Ascending aorta (tissue), 2 donors: Measurements from ENCODE around the gene KCNJ14. TPM values are rescaled to one million over a fixed set of nuclear protein-coding genes. Genes with fewer than 3 reads are reported as not detected.

Experiments used
- DNase-seq, 2 donors: peaks; one replicate each; pipeline ENCODE4 v3.0.0-alpha.2; 2019; ENCODE audit warnings: low spot score in 2 of 2
- H3K27ac ChIP-seq, 2 donors: fragments of 200-600 bp; sonication (generic); one replicate each; pipeline ENCODE4 v1.5.1; 2016 to 2017; ENCODE audit warnings: mild to moderate bottlenecking in 1 of 2
- H3K27me3 ChIP-seq: fragments of 200-600 bp; sonication (generic); one replicate; pipeline ENCODE4 v1.5.1; 2017
- H3K36me3 ChIP-seq, 2 donors: fragments of 200-600 bp; sonication (generic); one replicate each; pipeline ENCODE4 v1.5.1; 2016
- H3K4me1 ChIP-seq, 2 donors: fragments of 200-600 bp; sonication (generic); one replicate each; pipeline ENCODE4 v1.5.1; 2016 to 2017; ENCODE audit warnings: mild to moderate bottlenecking in 1 of 2
- H3K4me3 ChIP-seq, 2 donors: fragments of 200-600 bp; sonication (generic); one replicate each; pipeline ENCODE4 v1.5.1; 2016 to 2017; ENCODE audit warnings: mild to moderate bottlenecking in 1 of 2
- H3K9me3 ChIP-seq, 2 donors: fragments of 200-600 bp; sonication (generic); one replicate each; pipeline ENCODE4 v1.5.1; 2016
- intact Hi-C: fragments of 100-400 bp; cut with DNase I; formaldehyde crosslinking; loops from one replicate; pipeline ENCODE4 v1.15.1; 2023
- total RNA-seq: library from RNA; depleted of rRNA; stranded (reverse); fragments of >200 nt; gene quantifications from one replicate; pipeline ENCODE4 v1.1.0, GENCODE V29; 2016
- TF ChIP-seq, protein P1 (sequence below), 3 experiments: fragments of 200-600 bp in 2 of 3; fragments of 450-650 bp in 1 of 3; sonication (generic) in 2 of 3; IDR thresholded peaks; one replicate each; pipeline ENCODE4 v1.5.1; 2016 to 2019; ENCODE audit warnings: antibody characterized with exemption in 3 of 3, mild to moderate bottlenecking in 1 of 3, moderate library complexity in 1 of 3

KCNJ14 gene
- total RNA-seq, 1 donor from 2014 or later, result 6.1 TPM

DNA sequence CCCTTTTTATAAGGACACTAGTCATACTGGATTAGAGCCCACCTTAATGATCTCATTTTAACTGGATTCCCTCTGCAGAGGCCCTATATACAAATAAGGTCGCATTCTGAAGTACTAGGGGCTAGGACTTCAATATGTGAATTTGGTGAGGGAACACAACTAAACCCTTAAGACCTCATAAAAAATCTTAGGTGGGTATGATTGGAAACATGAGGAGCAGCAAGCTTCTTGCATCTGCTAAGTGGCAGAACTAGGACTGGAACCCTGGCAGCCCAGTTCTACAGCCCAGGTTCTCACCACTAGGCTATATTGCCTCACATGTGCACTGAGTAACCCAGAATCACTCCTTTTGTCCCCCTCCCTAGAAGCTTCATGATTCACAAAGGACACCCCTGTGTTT lies 26.7 kb upstream of the KCNJ14 start:
- no peaks in the 10 kb centered on the region for H3K9me3 ChIP-seq
- no peak for DNase-seq
- H3K4me3 ChIP-seq, result no peak overlapping the region
- no peaks in the 10 kb centered on the region for H3K36me3 ChIP-seq
- H3K4me1 ChIP-seq, result no peaks in the 10 kb centered on the region
- TF ChIP-seq, protein P1, sequence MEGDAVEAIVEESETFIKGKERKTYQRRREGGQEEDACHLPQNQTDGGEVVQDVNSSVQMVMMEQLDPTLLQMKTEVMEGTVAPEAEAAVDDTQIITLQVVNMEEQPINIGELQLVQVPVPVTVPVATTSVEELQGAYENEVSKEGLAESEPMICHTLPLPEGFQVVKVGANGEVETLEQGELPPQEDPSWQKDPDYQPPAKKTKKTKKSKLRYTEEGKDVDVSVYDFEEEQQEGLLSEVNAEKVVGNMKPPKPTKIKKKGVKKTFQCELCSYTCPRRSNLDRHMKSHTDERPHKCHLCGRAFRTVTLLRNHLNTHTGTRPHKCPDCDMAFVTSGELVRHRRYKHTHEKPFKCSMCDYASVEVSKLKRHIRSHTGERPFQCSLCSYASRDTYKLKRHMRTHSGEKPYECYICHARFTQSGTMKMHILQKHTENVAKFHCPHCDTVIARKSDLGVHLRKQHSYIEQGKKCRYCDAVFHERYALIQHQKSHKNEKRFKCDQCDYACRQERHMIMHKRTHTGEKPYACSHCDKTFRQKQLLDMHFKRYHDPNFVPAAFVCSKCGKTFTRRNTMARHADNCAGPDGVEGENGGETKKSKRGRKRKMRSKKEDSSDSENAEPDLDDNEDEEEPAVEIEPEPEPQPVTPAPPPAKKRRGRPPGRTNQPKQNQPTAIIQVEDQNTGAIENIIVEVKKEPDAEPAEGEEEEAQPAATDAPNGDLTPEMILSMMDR (IDR thresholded peaks at IDR 0.05), result no peak
- no peak overlapping the region for H3K27ac ChIP-seq
- no peaks in the 10 kb centered on the region for H3K27me3 ChIP-seq
- intact Hi-C loops, result no loop called here

DNA sequence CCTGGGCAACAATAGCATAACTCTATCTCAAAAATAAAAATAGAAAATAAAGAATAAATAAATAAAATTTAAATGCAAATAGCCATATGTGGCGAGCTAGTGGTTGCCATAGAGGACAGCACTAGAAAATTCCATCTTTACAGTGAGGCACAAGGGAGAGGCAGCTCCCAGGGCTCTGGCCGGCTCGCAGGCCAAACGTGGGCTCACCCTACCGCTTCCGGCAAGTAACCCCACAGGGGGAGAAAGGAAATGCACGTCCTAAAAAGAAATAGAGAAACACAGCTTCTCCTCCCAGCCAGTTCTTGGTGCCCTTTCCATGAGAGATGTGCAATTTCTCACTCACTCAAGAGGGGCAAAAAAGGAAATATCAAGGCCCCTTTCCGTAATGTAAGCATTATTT lies 22.0 kb upstream of the KCNJ14 start:
- intact Hi-C loops, result no loop called here
- H3K4me3 ChIP-seq, result no peak overlapping the region

DNA sequence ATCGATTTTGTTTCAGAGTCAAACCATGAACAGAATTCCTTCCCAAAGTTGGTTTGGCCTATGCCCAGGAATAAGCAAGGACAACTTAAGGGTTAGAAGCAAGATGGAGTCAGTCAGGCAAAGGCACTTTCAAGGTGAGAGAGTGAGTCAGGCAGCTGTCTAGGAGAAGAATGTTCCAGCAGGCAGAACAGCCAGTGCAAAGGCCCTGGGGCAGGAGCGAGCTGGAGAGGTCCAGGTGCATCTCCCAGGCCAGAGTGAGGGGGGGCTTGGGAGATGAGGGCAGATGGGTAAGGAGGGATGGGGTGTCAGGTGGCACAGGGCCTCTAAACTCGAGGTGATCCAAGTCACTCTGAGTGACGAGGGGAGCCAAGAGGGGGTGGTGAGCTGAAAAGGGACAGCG lies 18.8 kb upstream of the KCNJ14 start:
- Histone ChIP-seq H3K9me3 (no peaks in the 10 kb centered on the region), H3K27ac (no peak overlapping the region), H3K27me3 (no peaks in the 10 kb centered on the region), H3K4me3 (no peak overlapping the region), H3K4me1 (no peaks in the 10 kb centered on the region), H3K36me3 (no peaks in the 10 kb centered on the region)
- TF ChIP-seq, protein P1 (IDR thresholded peaks at IDR 0.05), result no peak
- intact Hi-C loops, result no loop called here
- no peak for DNase-seq

More for the DNA sequence above, 22.0 kb upstream of the KCNJ14 start:
- Histone ChIP-seq H3K27me3 (no peaks in the 10 kb centered on the region), H3K9me3 (no peaks in the 10 kb centered on the region), H3K4me1 (no peaks in the 10 kb centered on the region), H3K27ac (no peak overlapping the region), H3K36me3 (no peaks in the 10 kb centered on the region)
- TF ChIP-seq, protein P1 (IDR thresholded peaks at IDR 0.05), result no peak
- no peak for DNase-seq

DNA sequence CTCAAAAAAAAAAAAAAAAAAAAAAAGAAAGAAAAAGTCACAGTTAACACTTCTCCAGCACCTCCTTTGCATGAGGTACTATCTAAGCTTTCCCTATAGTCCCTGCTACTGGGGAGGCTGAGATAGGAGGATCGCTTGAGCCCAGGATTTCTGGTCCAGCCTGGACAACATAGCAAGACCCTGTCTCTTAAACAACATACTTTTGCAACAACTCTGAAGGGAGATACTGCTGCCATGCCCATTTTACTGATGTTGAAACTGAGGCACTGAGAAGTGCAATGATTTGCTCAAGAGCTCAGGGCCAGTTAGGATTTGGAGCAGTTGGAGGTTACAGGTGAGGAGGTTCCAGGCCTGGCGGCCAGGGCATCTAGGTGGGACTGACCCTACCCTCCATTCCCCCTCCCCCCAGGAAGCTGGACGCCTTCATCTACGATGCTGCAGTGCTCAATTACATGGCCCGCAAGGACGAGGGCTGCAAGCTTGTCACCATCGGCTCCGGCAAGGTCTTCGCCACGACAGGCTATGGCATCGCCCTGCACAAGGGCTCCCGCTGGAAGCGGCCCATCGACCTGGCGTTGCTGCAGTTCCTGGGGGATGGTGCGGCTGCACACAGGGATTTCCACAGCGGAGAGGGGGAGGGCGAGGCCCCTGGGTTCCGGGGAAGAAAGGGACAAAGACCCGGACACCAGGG lies 13.9 kb upstream of the KCNJ14 start:
- H3K9me3 ChIP-seq, result no peaks in the 10 kb centered on the region
- intact Hi-C loops, result loop anchor here (5.0 kb wide), 1 partner anchor 49 kb away; the partner anchor contains the start of genes GRIN2D and KDELR1
- no peak overlapping the region for H3K27ac ChIP-seq
- no peak for DNase-seq
- H3K36me3 ChIP-seq, result no peaks in the 10 kb centered on the region
- peaks cover 3 to 15% of the 10 kb centered on the region in 2 donors for H3K4me1 ChIP-seq
- no peak overlapping the region for H3K4me3 ChIP-seq
- TF ChIP-seq, protein P1 (IDR thresholded peaks at IDR 0.05), result no peak
- peaks cover 7% of the 10 kb centered on the region for H3K27me3 ChIP-seq

DNA sequence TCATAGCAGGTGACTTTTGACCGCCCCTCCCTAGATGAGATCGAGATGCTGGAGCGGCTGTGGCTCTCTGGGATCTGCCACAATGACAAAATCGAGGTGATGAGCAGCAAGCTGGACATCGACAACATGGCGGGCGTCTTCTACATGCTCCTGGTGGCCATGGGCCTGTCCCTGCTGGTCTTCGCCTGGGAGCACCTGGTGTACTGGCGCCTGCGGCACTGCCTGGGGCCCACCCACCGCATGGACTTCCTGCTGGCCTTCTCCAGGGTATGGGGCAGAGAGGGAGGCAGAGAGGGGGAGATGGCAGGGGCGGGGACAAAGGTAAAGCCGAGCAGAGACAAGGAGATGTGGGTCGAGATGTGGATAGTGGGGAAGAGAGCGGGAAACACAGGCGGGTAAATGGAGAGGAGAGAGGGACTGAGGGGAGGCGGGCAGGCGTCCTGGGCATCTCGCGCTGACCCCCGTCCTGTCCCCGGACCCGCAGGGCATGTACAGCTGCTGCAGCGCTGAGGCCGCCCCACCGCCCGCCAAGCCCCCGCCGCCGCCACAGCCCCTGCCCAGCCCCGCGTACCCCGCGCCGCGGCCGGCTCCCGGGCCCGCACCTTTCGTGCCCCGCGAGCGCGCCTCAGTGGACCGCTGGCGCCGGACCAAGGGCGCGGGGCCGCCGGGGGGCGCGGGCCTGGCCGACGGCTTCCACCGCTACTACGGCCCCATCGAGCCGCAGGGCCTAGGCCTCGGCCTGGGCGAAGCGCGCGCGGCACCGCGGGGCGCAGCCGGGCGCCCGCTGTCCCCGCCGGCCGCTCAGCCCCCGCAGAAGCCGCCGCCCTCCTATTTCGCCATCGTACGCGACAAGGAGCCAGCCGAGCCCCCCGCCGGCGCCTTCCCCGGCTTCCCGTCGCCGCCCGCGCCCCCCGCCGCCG lies 13.0 kb upstream of the KCNJ14 start:
- no peak overlapping the region for H3K27ac ChIP-seq
- TF ChIP-seq, protein P1 (IDR thresholded peaks at IDR 0.05), result no peak
- no peak for DNase-seq
- H3K4me1 ChIP-seq, result peaks cover 3 to 15% of the 10 kb centered on the region in 2 donors
- H3K27me3 ChIP-seq, result peaks cover 7% of the 10 kb centered on the region
- no peak overlapping the region for H3K4me3 ChIP-seq
- H3K36me3 ChIP-seq, result no peaks in the 10 kb centered on the region
- intact Hi-C loops, result loop anchor here (5.0 kb wide), 1 partner anchor 50 kb away; the partner anchor contains the start of genes GRIN2D and KDELR1
- H3K9me3 ChIP-seq, result no peaks in the 10 kb centered on the region
